Measurements from ENCODE around the gene SPATA12.

The SPATA12 gene

DNA sequence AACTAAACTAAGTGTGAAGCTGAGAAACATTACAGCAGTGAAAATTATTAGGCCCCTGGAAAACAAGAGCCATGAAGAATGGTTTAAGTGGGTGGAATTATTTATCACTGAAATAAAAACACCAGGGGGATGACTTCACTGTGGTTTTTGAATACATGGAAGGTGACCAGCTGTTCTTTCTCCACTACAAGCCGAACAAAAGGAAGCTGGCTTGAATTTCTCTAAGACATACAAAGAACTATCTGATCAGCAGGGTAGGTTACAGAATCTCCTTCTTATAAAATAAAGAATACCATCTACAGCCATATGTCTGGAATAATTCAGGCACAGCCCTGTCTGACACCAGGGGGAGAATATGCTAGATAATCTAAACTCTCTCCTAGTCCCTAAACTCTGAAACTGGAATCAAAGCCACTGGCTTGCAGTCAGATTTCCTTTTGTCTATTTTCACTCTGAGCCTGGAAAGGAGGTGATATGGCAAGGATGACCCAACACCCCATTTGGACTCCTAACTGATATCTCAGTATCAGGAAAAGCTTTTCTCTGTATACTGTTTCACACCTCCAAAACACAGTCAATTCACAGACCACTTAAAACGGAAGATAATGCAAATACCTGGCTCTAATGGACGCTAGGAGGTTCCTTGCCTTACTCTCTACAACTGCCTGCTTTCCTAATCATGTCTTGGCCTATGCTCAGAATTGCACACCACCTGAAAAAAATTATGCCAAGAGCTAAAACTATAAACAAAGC is 31.2 kb downstream of the SPATA12 start:
- ATAC-seq (ENCODE audit: low read depth) (no peak), DNase-seq (ENCODE audit: low spot score) (no peak)
- TF ChIP-seq, protein P1, sequence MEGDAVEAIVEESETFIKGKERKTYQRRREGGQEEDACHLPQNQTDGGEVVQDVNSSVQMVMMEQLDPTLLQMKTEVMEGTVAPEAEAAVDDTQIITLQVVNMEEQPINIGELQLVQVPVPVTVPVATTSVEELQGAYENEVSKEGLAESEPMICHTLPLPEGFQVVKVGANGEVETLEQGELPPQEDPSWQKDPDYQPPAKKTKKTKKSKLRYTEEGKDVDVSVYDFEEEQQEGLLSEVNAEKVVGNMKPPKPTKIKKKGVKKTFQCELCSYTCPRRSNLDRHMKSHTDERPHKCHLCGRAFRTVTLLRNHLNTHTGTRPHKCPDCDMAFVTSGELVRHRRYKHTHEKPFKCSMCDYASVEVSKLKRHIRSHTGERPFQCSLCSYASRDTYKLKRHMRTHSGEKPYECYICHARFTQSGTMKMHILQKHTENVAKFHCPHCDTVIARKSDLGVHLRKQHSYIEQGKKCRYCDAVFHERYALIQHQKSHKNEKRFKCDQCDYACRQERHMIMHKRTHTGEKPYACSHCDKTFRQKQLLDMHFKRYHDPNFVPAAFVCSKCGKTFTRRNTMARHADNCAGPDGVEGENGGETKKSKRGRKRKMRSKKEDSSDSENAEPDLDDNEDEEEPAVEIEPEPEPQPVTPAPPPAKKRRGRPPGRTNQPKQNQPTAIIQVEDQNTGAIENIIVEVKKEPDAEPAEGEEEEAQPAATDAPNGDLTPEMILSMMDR (IDR thresholded peaks at IDR 0.05; ENCODE audit: poor library complexity, severe bottlenecking) = no peak
- Histone ChIP-seq H3K27ac (ENCODE audit: poor library complexity, severe bottlenecking) (no peak overlapping the region), H3K4me1 (ENCODE audit: insufficient read depth, poor library complexity, severe bottlenecking) (no peaks in the 10 kb centered on the region), H3K36me3 (ENCODE audit: low read depth) (no peaks in the 10 kb centered on the region), H3K27me3 (ENCODE audit: insufficient read depth, poor library complexity, severe bottlenecking) (no peaks in the 10 kb centered on the region), H3K9me3 (ENCODE audit: severe bottlenecking) (no peaks in the 10 kb centered on the region), H3K4me3 (ENCODE audit: severe bottlenecking) (no peak overlapping the region)

DNA sequence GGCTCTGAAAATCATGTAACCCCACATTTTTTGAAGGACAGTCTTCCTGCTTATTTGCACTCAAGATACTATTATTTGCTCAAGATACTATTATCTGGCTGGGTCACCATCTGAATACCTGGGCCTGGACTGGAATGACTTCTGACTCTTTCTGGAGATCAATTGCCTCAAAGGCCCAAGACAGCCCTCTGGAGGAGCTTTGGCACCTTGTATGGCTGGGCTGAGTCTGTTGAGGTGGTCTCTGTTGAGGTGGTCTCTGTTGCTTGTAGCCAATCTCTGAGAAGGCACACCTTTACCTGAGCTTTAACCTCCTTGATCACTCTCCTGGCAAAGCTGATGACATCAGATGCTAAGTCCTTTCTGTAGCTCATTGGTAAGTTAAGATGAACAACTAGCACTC is 33.0 kb downstream of the SPATA12 start:
- Histone ChIP-seq H3K27ac (ENCODE audit: poor library complexity, severe bottlenecking) (no peak overlapping the region), H3K4me1 (ENCODE audit: insufficient read depth, poor library complexity, severe bottlenecking) (peaks cover 2% of the 10 kb centered on the region), H3K27me3 (ENCODE audit: insufficient read depth, poor library complexity, severe bottlenecking) (no peaks in the 10 kb centered on the region), H3K36me3 (ENCODE audit: low read depth) (no peaks in the 10 kb centered on the region), H3K9me3 (ENCODE audit: severe bottlenecking) (no peaks in the 10 kb centered on the region), H3K4me3 (ENCODE audit: severe bottlenecking) (no peak overlapping the region)
- TF ChIP-seq, protein P1 (IDR thresholded peaks at IDR 0.05; ENCODE audit: poor library complexity, severe bottlenecking) = peak; percentile 12
- ATAC-seq (ENCODE audit: low read depth) = no peak
- DNase-seq (ENCODE audit: low spot score) = no peak

DNA sequence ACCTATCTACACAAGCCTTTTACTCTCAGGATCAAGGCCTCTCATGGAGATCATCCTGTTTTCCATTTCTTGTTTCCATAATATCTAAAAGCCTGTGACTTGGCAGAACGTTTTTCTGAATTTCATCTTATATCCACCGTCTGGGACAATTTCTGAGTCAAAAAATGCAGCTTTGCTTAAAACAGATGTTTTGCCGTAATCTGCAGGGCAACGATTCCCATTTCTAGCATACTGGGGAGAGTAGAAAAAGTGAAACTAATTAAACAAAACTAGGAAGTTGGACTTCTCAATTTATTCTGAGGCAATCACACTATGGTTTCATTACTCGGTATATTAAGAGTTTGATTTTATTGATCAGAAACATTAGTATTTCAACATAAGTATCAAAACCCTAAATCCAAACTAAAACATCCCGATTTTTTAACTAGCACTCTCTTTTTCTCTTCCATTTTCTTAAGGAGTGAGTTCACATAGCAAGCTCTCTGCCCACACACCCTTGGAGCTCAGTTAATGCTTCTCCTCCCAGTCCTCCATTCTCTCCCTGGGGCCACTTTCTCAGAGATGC is 33.6 kb downstream of the SPATA12 start:
- Histone ChIP-seq H3K27ac (ENCODE audit: poor library complexity, severe bottlenecking) (no peak overlapping the region), H3K27me3 (ENCODE audit: insufficient read depth, poor library complexity, severe bottlenecking) (no peaks in the 10 kb centered on the region), H3K9me3 (ENCODE audit: severe bottlenecking) (no peaks in the 10 kb centered on the region), H3K4me1 (ENCODE audit: insufficient read depth, poor library complexity, severe bottlenecking) (peaks cover 6% of the 10 kb centered on the region), H3K4me3 (ENCODE audit: severe bottlenecking) (no peak overlapping the region), H3K36me3 (ENCODE audit: low read depth) (no peaks in the 10 kb centered on the region)
- TF ChIP-seq, protein P1 (IDR thresholded peaks at IDR 0.05; ENCODE audit: poor library complexity, severe bottlenecking) = no peak
- ATAC-seq (ENCODE audit: low read depth) = no peak
- DNase-seq (ENCODE audit: low spot score) = no peak

DNA sequence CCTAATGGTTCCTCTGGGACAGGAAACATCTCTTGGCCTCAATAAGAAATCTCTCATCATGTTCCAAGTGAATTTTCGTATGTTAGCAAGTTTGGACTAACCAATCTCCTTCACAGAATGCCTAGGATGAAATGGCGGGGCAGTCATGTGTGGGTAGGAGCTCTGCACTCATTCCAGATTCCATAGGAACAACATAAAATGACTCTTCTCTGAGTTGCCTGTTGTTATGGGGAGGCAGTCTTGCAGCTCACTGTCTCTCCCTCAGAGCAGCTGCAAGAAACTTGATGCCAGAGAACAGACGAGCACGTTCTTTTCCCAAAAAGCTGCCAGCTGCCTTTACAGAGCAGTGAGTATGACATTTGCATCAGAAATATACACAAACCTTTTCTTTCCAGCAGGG is 34.1 kb downstream of the SPATA12 start:
- no peaks in the 10 kb centered on the region for H3K27me3 ChIP-seq (ENCODE audit: insufficient read depth, poor library complexity, severe bottlenecking)
- H3K4me3 ChIP-seq (ENCODE audit: severe bottlenecking) = no peak overlapping the region
- DNase-seq (ENCODE audit: low spot score) (no peak), ATAC-seq (ENCODE audit: low read depth) (no peak)
- no peak overlapping the region for H3K27ac ChIP-seq (ENCODE audit: poor library complexity, severe bottlenecking)
- H3K9me3 ChIP-seq (ENCODE audit: severe bottlenecking) = no peaks in the 10 kb centered on the region
- H3K4me1 ChIP-seq (ENCODE audit: insufficient read depth, poor library complexity, severe bottlenecking) = peaks cover 6% of the 10 kb centered on the region
- H3K36me3 ChIP-seq (ENCODE audit: low read depth) = no peaks in the 10 kb centered on the region
- TF ChIP-seq, protein P1 (IDR thresholded peaks at IDR 0.05; ENCODE audit: poor library complexity, severe bottlenecking) = no peak

DNA sequence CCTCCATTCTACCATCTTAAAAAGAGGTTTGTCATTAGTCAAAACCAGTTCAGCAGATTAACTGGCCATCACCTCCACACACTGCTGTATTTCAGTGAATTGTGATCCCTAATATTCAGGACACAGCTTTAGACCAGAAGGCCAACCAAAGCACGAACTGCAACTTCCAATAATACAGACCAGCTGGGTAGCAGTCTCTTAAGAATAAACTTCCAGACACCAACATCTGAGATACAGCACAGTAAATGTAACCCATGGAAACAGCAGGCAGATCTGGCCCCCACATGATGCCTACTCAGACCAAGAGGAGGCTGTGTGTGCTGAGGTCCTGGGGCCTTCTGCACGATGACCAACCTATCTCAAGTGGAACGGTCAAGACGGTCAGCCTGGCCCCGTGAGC is 34.9 kb downstream of the SPATA12 start:
- Histone ChIP-seq H3K27ac (ENCODE audit: poor library complexity, severe bottlenecking) (no peak overlapping the region), H3K4me1 (ENCODE audit: insufficient read depth, poor library complexity, severe bottlenecking) (peaks cover 6% of the 10 kb centered on the region)
- ATAC-seq (ENCODE audit: low read depth) = no peak

More for the DNA sequence above, 34.9 kb downstream of the SPATA12 start:
- H3K36me3 ChIP-seq (ENCODE audit: low read depth) = no peaks in the 10 kb centered on the region
- no peak overlapping the region for H3K4me3 ChIP-seq (ENCODE audit: severe bottlenecking)
- DNase-seq (ENCODE audit: low spot score) = no peak
- no peaks in the 10 kb centered on the region for H3K27me3 ChIP-seq (ENCODE audit: insufficient read depth, poor library complexity, severe bottlenecking)
- TF ChIP-seq, protein P1 (IDR thresholded peaks at IDR 0.05; ENCODE audit: poor library complexity, severe bottlenecking) = no peak
- no peaks in the 10 kb centered on the region for H3K9me3 ChIP-seq (ENCODE audit: severe bottlenecking)

Measured in RWPE2 (cell line).